H9 (cell line): ENCODE data around the gene CGA. TPM values are rescaled to one million over a fixed set of nuclear protein-coding genes. Genes with fewer than 3 reads are reported as not detected.

ENCODE experiments used
- DNase-seq: peaks from one replicate; pipeline ENCODE4 v3.0.0-alpha.2; 2017
- H2AFZ ChIP-seq: one replicate; pipeline ENCODE4 v1.6.1; 2013; ENCODE audit warnings: mild to moderate bottlenecking, low read length, control low read depth, moderate library complexity
- H2AK5ac ChIP-seq: 2 replicates; pipeline ENCODE4 v1.6.1; 2013; ENCODE audit warnings: low read length, control low read depth, mixed read lengths; ENCODE audit not compliant: insufficient read length
- H2BK120ac ChIP-seq: one replicate; pipeline ENCODE4 v1.6.1; 2013; ENCODE audit warnings: low read depth, mild to moderate bottlenecking, low read length, control low read depth, inconsistent platforms; ENCODE audit not compliant: poor library complexity, severe bottlenecking
- H2BK12ac ChIP-seq: 2 replicates; pipeline ENCODE4 v1.6.1; 2013; ENCODE audit warnings: low read length, control low read depth, mixed read lengths, low read depth; ENCODE audit not compliant: insufficient read length
- H2BK15ac ChIP-seq: 2 replicates; pipeline ENCODE4 v1.6.1; 2013; ENCODE audit warnings: low read depth, low read length, control low read depth
- H2BK20ac ChIP-seq: one replicate; pipeline ENCODE4 v1.6.1; 2013; ENCODE audit warnings: low read depth, mild to moderate bottlenecking, low read length, control low read depth, inconsistent platforms; ENCODE audit not compliant: poor library complexity, severe bottlenecking
- H2BK5ac ChIP-seq: 2 replicates; pipeline ENCODE4 v1.6.1; 2013; ENCODE audit warnings: low read length, control low read depth, mixed read lengths; ENCODE audit not compliant: insufficient read length
- H3K14ac ChIP-seq: 2 replicates; pipeline ENCODE4 v1.6.1; 2013; ENCODE audit warnings: low read length, control low read depth; ENCODE audit not compliant: insufficient read depth
- H3K18ac ChIP-seq: 2 replicates; pipeline ENCODE4 v1.6.1; 2013; ENCODE audit warnings: low read depth, mild to moderate bottlenecking, mixed read lengths, low read length, control low read depth; ENCODE audit not compliant: insufficient read length
- H3K23ac ChIP-seq: 2 replicates; pipeline ENCODE4 v1.6.1; 2013; ENCODE audit warnings: low read length, control low read depth, mixed read lengths, low read depth; ENCODE audit not compliant: insufficient read length
- H3K23me2 ChIP-seq: 2 replicates; pipeline ENCODE4 v1.6.1; 2013; ENCODE audit warnings: low read depth, mild to moderate bottlenecking, mixed read lengths, low read length, control low read depth; ENCODE audit not compliant: insufficient read length, poor library complexity, severe bottlenecking
- H3K27ac ChIP-seq: 2 replicates; pipeline ENCODE4 v1.5.1; 2013; ENCODE audit warnings: low read length, control low read depth, mixed read lengths, low read depth; ENCODE audit not compliant: insufficient read length
- H3K27me3 ChIP-seq: 2 replicates; pipeline ENCODE4 v1.6.1; 2013; ENCODE audit warnings: low read length, control low read depth, inconsistent platforms; ENCODE audit not compliant: insufficient read depth
- H3K4ac ChIP-seq: 2 replicates; pipeline ENCODE4 v1.6.1; 2013; ENCODE audit warnings: low read depth, mild to moderate bottlenecking, control low read depth, inconsistent platforms, low read length, moderate library complexity
- H3K4me1 ChIP-seq: 2 replicates; pipeline ENCODE4 v1.6.1; 2013; ENCODE audit warnings: low read length, control low read depth, inconsistent platforms; ENCODE audit not compliant: insufficient read depth
- H3K4me2 ChIP-seq: 2 replicates; pipeline ENCODE4 v1.6.1; 2013; ENCODE audit warnings: low read length, control low read depth, mixed read lengths; ENCODE audit not compliant: insufficient read length, insufficient read depth
- H3K56ac ChIP-seq: 2 replicates; pipeline ENCODE4 v1.6.1; 2013; ENCODE audit warnings: low read depth, mild to moderate bottlenecking, mixed read lengths, low read length, control low read depth; ENCODE audit not compliant: insufficient read length
- H3K79me1 ChIP-seq: 2 replicates; pipeline ENCODE4 v1.6.1; 2013; ENCODE audit warnings: low read depth, mild to moderate bottlenecking, moderate library complexity, low read length, control low read depth, inconsistent platforms; ENCODE audit not compliant: insufficient read depth, poor library complexity, severe bottlenecking
- H3K79me2 ChIP-seq: 2 replicates; pipeline ENCODE4 v1.6.1; 2013; ENCODE audit warnings: low read length, control low read depth, inconsistent platforms; ENCODE audit not compliant: insufficient read depth
- H3K9ac ChIP-seq: 2 replicates; pipeline ENCODE4 v1.6.1; 2013; ENCODE audit warnings: low read length, control low read depth, mixed read lengths; ENCODE audit not compliant: insufficient read length; ENCODE audit errors: extremely low read depth
- H3K9me3 ChIP-seq: one replicate; pipeline ENCODE4 v1.6.1; 2013; ENCODE audit warnings: low read depth, low read length, inconsistent platforms; ENCODE audit not compliant: control insufficient read depth
- H3T11ph ChIP-seq: one replicate; pipeline ENCODE4 v1.6.1; 2013; ENCODE audit warnings: mild to moderate bottlenecking, low read length, control low read depth, inconsistent platforms
- H4K20me1 ChIP-seq: one replicate; pipeline ENCODE4 v1.6.1; 2013; ENCODE audit not compliant: control insufficient read depth, insufficient read length, insufficient read depth
- H4K5ac ChIP-seq: 2 replicates; pipeline ENCODE4 v1.6.1; 2013; ENCODE audit warnings: low read depth, mild to moderate bottlenecking, mixed read lengths, low read length, control low read depth; ENCODE audit not compliant: insufficient read length
- H4K8ac ChIP-seq: replicated peaks from 2 replicates; pipeline ENCODE4 v1.6.1; 2013; ENCODE audit warnings: low read length, control low read depth, mixed read lengths, low read depth; ENCODE audit not compliant: insufficient read length
- H4K91ac ChIP-seq: 2 replicates; pipeline ENCODE4 v1.6.1; 2013; ENCODE audit warnings: low read depth, mild to moderate bottlenecking, moderate library complexity, mixed read lengths, low read length, control low read depth; ENCODE audit not compliant: insufficient read length
- H3K27ac Mint-ChIP-seq, 3 experiments: 2 replicates in 2 of 3; 3 replicates in 1 of 3; pipeline ENCODE4 v1.8.0; 2020 to 2021; ENCODE audit warnings: mixed read lengths in 3 of 3, mild to moderate bottlenecking in 1 of 3, moderate library complexity in 1 of 3
- H3K27me3 Mint-ChIP-seq: 2 replicates; pipeline ENCODE4 v1.8.0; 2021; ENCODE audit warnings: low read depth, mild to moderate bottlenecking, moderate library complexity, mixed read lengths
- H3K36me3 Mint-ChIP-seq, 3 experiments: 2 replicates in 2 of 3; 3 replicates in 1 of 3; pipeline ENCODE4 v1.8.0; 2020 to 2021; ENCODE audit warnings: low read depth in 3 of 3, mixed read lengths in 3 of 3; ENCODE audit not compliant: insufficient read depth in 1 of 3
- H3K4me1 Mint-ChIP-seq, 2 experiments: 2 replicates each; pipeline ENCODE4 v1.8.0; 2020; ENCODE audit warnings: mixed read lengths in 2 of 2
- H3K4me3 Mint-ChIP-seq, 2 experiments: 2 replicates in 1 of 2; 3 replicates in 1 of 2; pipeline ENCODE4 v1.8.0; 2020 to 2021; ENCODE audit warnings: mild to moderate bottlenecking in 2 of 2, mixed read lengths in 2 of 2, moderate library complexity in 1 of 2
- H3K9me3 Mint-ChIP-seq, 2 experiments: 2 replicates in 1 of 2; 3 replicates in 1 of 2; pipeline ENCODE4 v1.8.0; 2020; ENCODE audit warnings: mild to moderate bottlenecking in 2 of 2, mixed read lengths in 2 of 2, moderate library complexity in 1 of 2
- WGBS: extraction: QIAGEN DNeasy Blood & Tissue Kit; methylation state at CpG from one replicate; pipeline ENCODE4 v1.1.7; 2013; ENCODE audit warnings: missing lambda C conversion rate, low lambda C conversion rate, mixed read lengths; ENCODE audit not compliant: insufficient read length; ENCODE audit errors: extremely low coverage; 5-methylcytosine and 5-hydroxymethylcytosine counted together
- total RNA-seq: library from RNA; stranded (reverse); gene quantifications from 2 replicates; pipeline ENCODE4 v1.2.1, GENCODE V29; 2021
- TF ChIP-seq, protein P1 (sequence below): fragments of 200-600 bp; sonication (generic); conservative IDR thresholded peaks from 3 replicates; pipeline ENCODE4 v1.8.0; 2021; ENCODE audit warnings: antibody characterized with exemption, mild to moderate bottlenecking

Gene CGA
- total RNA-seq, 1 experiment from 2014 or later, result not detected

DNA sequence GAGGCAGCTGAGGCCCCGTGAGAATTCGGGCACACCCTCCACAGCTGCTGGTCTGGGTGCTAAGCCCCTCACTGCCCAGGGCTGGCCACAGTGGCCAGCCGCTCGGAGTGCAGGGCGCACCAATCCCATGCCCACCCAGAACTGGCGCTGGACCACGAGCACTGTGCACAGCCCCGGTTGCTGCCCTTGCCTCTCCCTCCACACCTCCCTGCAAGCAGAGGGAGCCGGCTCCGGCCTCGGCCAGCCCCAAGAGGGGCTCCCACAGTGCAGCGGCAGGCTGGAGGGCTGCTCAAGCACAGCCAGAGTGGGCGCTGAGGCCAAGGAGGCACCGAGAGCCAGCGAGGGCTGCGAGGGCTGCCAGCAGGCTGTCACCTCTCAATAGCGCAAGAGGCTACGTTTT is 35.0 kb downstream of the CGA start:
- no peak overlapping the region for H2AFZ ChIP-seq
- no peak overlapping the region for H2AK5ac ChIP-seq
- H3T11ph ChIP-seq, result no peak overlapping the region
- no peak overlapping the region for H2BK12ac ChIP-seq
- DNase-seq, result no peak
- no peak overlapping the region for H2BK15ac ChIP-seq
- H3K4me1 ChIP-seq, result no peaks in the 10 kb centered on the region; the same call in 1 of the 2 replicates
- H2BK5ac ChIP-seq, result no peak overlapping the region
- H3K14ac ChIP-seq, result no peak overlapping the region
- Mint-ChIP-seq H3K4me3 (no peak overlapping the region), H3K27me3 (peaks cover 2% of the 10 kb centered on the region; the same call in 1 of the 2 replicates), H3K36me3 (peaks cover 0 to 4% (median 2%) of the 10 kb centered on the region in 3 experiments; a peak in 3 of 7 replicates), H3K9me3 (peaks cover 3 to 6% of the 10 kb centered on the region in 2 experiments; a peak in 3 of 5 replicates), H3K4me1 (peaks cover 6 to 12% of the 10 kb centered on the region in 2 experiments), H3K27ac (no peak overlapping the region)
- H4K91ac ChIP-seq, result no peak overlapping the region
- no peaks in the 10 kb centered on the region for H3K23me2 ChIP-seq
- no peak overlapping the region for H3K9ac ChIP-seq
- TF ChIP-seq, protein P1, sequence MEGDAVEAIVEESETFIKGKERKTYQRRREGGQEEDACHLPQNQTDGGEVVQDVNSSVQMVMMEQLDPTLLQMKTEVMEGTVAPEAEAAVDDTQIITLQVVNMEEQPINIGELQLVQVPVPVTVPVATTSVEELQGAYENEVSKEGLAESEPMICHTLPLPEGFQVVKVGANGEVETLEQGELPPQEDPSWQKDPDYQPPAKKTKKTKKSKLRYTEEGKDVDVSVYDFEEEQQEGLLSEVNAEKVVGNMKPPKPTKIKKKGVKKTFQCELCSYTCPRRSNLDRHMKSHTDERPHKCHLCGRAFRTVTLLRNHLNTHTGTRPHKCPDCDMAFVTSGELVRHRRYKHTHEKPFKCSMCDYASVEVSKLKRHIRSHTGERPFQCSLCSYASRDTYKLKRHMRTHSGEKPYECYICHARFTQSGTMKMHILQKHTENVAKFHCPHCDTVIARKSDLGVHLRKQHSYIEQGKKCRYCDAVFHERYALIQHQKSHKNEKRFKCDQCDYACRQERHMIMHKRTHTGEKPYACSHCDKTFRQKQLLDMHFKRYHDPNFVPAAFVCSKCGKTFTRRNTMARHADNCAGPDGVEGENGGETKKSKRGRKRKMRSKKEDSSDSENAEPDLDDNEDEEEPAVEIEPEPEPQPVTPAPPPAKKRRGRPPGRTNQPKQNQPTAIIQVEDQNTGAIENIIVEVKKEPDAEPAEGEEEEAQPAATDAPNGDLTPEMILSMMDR, result no peak
- no peak overlapping the region for H3K56ac ChIP-seq
- no peak overlapping the region for H3K4ac ChIP-seq
- no peak overlapping the region for H3K18ac ChIP-seq
- H3K4me2 ChIP-seq, result no peak overlapping the region
- no peaks in the 10 kb centered on the region for H3K9me3 ChIP-seq
- H4K8ac ChIP-seq, result no peak overlapping the region
- H4K20me1 ChIP-seq, result no peaks in the 10 kb centered on the region
- H3K27me3 ChIP-seq, result no peaks in the 10 kb centered on the region
- no peak overlapping the region for H3K27ac ChIP-seq
- H2BK120ac ChIP-seq, result no peak overlapping the region
- H4K5ac ChIP-seq, result no peak overlapping the region
- WGBS, result no CpG with 5 or more reads among the region's 18 CpGs
- no peaks in the 10 kb centered on the region for H3K79me1 ChIP-seq
- no peak overlapping the region for H2BK20ac ChIP-seq
- no peaks in the 10 kb centered on the region for H3K79me2 ChIP-seq
- H3K23ac ChIP-seq, result no peak overlapping the region
